ENCODE data around the gene LRRFIP1. TPM values are rescaled to one million over a fixed set of nuclear protein-coding genes. Genes with fewer than 3 reads are reported as not detected.

The LRRFIP1 gene
- total and polyA plus RNA-seq, 9 of the 15 experiments (the other 6 are each of a cell fraction or from before 2014, with no cell fraction given), result 13.1 to 45.2 (median 31.3) TPM

DNA sequence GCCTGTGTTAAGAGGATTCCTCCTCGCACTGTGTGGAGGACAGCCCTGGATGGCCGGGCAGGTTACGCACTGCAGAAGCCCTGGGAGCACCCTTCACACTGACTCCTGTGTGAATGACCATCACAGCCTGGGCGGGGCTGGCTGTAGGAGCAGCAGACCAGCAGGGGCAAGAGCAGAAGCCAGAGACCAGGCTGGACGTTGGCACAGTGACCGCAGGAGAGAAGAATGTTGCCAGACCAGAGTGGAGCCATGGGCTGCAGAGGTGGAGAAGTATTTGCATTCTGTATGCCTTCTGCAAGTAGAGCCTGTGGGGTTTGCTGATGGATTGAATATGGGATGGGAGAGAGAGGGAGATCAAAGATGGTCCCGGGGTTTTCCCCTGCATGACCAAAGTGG, 23.1 kb downstream of the LRRFIP1 start (continued):
- TF ChIP-seq, protein P1, sequence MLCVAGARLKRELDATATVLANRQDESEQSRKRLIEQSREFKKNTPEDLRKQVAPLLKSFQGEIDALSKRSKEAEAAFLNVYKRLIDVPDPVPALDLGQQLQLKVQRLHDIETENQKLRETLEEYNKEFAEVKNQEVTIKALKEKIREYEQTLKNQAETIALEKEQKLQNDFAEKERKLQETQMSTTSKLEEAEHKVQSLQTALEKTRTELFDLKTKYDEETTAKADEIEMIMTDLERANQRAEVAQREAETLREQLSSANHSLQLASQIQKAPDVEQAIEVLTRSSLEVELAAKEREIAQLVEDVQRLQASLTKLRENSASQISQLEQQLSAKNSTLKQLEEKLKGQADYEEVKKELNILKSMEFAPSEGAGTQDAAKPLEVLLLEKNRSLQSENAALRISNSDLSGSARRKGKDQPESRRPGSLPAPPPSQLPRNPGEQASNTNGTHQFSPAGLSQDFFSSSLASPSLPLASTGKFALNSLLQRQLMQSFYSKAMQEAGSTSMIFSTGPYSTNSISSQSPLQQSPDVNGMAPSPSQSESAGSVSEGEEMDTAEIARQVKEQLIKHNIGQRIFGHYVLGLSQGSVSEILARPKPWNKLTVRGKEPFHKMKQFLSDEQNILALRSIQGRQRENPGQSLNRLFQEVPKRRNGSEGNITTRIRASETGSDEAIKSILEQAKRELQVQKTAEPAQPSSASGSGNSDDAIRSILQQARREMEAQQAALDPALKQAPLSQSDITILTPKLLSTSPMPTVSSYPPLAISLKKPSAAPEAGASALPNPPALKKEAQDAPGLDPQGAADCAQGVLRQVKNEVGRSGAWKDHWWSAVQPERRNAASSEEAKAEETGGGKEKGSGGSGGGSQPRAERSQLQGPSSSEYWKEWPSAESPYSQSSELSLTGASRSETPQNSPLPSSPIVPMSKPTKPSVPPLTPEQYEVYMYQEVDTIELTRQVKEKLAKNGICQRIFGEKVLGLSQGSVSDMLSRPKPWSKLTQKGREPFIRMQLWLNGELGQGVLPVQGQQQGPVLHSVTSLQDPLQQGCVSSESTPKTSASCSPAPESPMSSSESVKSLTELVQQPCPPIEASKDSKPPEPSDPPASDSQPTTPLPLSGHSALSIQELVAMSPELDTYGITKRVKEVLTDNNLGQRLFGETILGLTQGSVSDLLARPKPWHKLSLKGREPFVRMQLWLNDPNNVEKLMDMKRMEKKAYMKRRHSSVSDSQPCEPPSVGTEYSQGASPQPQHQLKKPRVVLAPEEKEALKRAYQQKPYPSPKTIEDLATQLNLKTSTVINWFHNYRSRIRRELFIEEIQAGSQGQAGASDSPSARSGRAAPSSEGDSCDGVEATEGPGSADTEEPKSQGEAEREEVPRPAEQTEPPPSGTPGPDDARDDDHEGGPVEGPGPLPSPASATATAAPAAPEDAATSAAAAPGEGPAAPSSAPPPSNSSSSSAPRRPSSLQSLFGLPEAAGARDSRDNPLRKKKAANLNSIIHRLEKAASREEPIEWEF (CRISPR knock-in tag; IDR thresholded peaks at IDR 0.05), result no peak
- TF ChIP-seq MYBL2 (IDR thresholded peaks at IDR 0.05; ENCODE audit: low read depth) (no peak), MYBL2 (CRISPR knock-in tag; IDR thresholded peaks at IDR 0.05; ENCODE audit: borderline replicate concordance) (no peak), ZNF239 (CRISPR knock-in tag; IDR thresholded peaks at IDR 0.05) (no peak), GABPA (tag; conservative IDR thresholded peaks at IDR 0.05; ENCODE audit: low read depth) (no peak), ZNF12 (CRISPR knock-in tag; IDR thresholded peaks at IDR 0.05) (no peak), ETS2 (tag; IDR thresholded peaks at IDR 0.05; ENCODE audit: borderline replicate concordance, poor library complexity, severe bottlenecking) (no peak), U2AF2 (optimal IDR thresholded peaks at IDR 0.05; ENCODE audit: low read depth, low read length) (no peak), NR2C2 (CRISPR knock-in tag; IDR thresholded peaks at IDR 0.05) (no peak), NR2C2 (tag; IDR thresholded peaks at IDR 0.05) (no peak)
- TF ChIP-seq, protein P2, sequence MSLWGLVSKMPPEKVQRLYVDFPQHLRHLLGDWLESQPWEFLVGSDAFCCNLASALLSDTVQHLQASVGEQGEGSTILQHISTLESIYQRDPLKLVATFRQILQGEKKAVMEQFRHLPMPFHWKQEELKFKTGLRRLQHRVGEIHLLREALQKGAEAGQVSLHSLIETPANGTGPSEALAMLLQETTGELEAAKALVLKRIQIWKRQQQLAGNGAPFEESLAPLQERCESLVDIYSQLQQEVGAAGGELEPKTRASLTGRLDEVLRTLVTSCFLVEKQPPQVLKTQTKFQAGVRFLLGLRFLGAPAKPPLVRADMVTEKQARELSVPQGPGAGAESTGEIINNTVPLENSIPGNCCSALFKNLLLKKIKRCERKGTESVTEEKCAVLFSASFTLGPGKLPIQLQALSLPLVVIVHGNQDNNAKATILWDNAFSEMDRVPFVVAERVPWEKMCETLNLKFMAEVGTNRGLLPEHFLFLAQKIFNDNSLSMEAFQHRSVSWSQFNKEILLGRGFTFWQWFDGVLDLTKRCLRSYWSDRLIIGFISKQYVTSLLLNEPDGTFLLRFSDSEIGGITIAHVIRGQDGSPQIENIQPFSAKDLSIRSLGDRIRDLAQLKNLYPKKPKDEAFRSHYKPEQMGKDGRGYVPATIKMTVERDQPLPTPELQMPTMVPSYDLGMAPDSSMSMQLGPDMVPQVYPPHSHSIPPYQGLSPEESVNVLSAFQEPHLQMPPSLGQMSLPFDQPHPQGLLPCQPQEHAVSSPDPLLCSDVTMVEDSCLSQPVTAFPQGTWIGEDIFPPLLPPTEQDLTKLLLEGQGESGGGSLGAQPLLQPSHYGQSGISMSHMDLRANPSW (CRISPR knock-in tag; IDR thresholded peaks at IDR 0.05), result no peak
- TF ChIP-seq, protein P3, sequence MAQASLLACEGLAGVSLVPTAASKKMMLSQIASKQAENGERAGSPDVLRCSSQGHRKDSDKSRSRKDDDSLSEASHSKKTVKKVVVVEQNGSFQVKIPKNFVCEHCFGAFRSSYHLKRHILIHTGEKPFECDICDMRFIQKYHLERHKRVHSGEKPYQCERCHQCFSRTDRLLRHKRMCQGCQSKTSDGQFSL (CRISPR knock-in tag; IDR thresholded peaks at IDR 0.05), result no peak
- TF ChIP-seq, protein P3 (tag; IDR thresholded peaks at IDR 0.05), result no peak

Data from K562 (cell line).